MM.1S (cell line): ENCODE measurements around the gene ASH1L.
A peak's percentile ranks its signal among the peaks of the same experiment; 100 is the strongest.

ENCODE experiments used
- DNase-seq: peaks from one replicate; pipeline ENCODE4 v3.0.0-alpha.2; 2015
- H2AFZ ChIP-seq: fragments of 300-600 bp; sonication (generic); 2 replicates; pipeline ENCODE4 v1.6.0; 2016; ENCODE audit warnings: antibody characterized with exemption, low read length
- H3F3A ChIP-seq: fragments of 300-600 bp; sonication (generic); 2 replicates; pipeline ENCODE4 v1.6.1; 2016; ENCODE audit warnings: mild to moderate bottlenecking, antibody characterized with exemption, low read length, moderate library complexity, mixed read lengths; ENCODE audit not compliant: insufficient read depth
- H3K27ac ChIP-seq: fragments of 300-600 bp; sonication (generic); 2 replicates; pipeline ENCODE4 v1.5.1; 2016; ENCODE audit warnings: mild to moderate bottlenecking, low read length
- H3K27me3 ChIP-seq: fragments of 300-600 bp; sonication (generic); replicated peaks from 2 replicates; pipeline ENCODE4 v1.6.0; 2016; ENCODE audit warnings: low read length; ENCODE audit not compliant: insufficient read depth
- H3K36me3 ChIP-seq: fragments of 300-600 bp; sonication (generic); replicated peaks from 2 replicates; pipeline ENCODE4 v1.6.1; 2016; ENCODE audit warnings: mild to moderate bottlenecking, low read length, mixed read lengths; ENCODE audit not compliant: insufficient read depth
- H3K4me1 ChIP-seq: fragments of 300-600 bp; sonication (generic); 2 replicates; pipeline ENCODE4 v1.6.1; 2016; ENCODE audit warnings: low read length, mixed read lengths
- H3K4me2 ChIP-seq: fragments of 300-600 bp; sonication (generic); 2 replicates; pipeline ENCODE4 v1.6.0; 2016; ENCODE audit warnings: low read depth, low read length
- H3K4me3 ChIP-seq: fragments of 300-600 bp; sonication (generic); 2 replicates; pipeline ENCODE4 v1.5.1; 2016; ENCODE audit warnings: low read length, mixed read lengths
- H3K79me2 ChIP-seq: fragments of 300-600 bp; sonication (generic); 2 replicates; pipeline ENCODE4 v1.6.1; 2016; ENCODE audit warnings: mixed run types, low read length, mixed read lengths
- H3K9ac ChIP-seq: fragments of 300-600 bp; sonication (generic); 2 replicates; pipeline ENCODE4 v1.6.1; 2016; ENCODE audit warnings: low read length, mixed read lengths
- H3K9me2 ChIP-seq: fragments of 300-600 bp; sonication (generic); replicated peaks from 2 replicates; pipeline ENCODE4 v1.6.1; 2016; ENCODE audit warnings: mild to moderate bottlenecking, low read length, mixed read lengths; ENCODE audit not compliant: insufficient read depth
- H3K9me3 ChIP-seq: fragments of 300-600 bp; sonication (generic); replicated peaks from 2 replicates; pipeline ENCODE4 v1.6.1; 2016; ENCODE audit warnings: mild to moderate bottlenecking, low read length, mixed read lengths; ENCODE audit not compliant: insufficient read depth
- H4K20me1 ChIP-seq: fragments of 300-600 bp; sonication (generic); 2 replicates; pipeline ENCODE4 v1.6.1; 2016; ENCODE audit warnings: mild to moderate bottlenecking, low read length, moderate library complexity, mixed read lengths; ENCODE audit not compliant: insufficient read depth
- CTCF ChIP-seq: fragments of 300-600 bp; sonication (generic); IDR thresholded peaks from 2 replicates; pipeline ENCODE4 v1.5.1; 2016; ENCODE audit warnings: antibody characterized with exemption, low read length, mixed read lengths
- EZH2 ChIP-seq: fragments of 300-600 bp; sonication (generic); optimal IDR thresholded peaks from 2 replicates; pipeline ENCODE3; 2017; ENCODE audit warnings: low read depth, mild to moderate bottlenecking, antibody characterized with exemption, low read length, mixed read lengths
- EZH2phosphoT487 ChIP-seq: fragments of 300-600 bp; sonication (generic); IDR thresholded peaks from 2 replicates; pipeline ENCODE4 v1.6.1; 2018; ENCODE audit warnings: antibody characterized with exemption, low read length

ASH1L gene

GRCh38 chr1:155321639-155322503 is 240.7 kb downstream of the ASH1L start:
- Histone ChIP-seq H4K20me1 (no peaks in the 10 kb centered on the region), H3K4me3 (no peak overlapping the region), H3K79me2 (no peaks in the 10 kb centered on the region), H2AFZ (no peak overlapping the region), H3K27ac (no peak overlapping the region), H3K4me2 (peak overlapping the region; percentile 99; the same call in 1 of the 2 replicates), H3K9me2 (no peaks in the 10 kb centered on the region), H3K9me3 (no peaks in the 10 kb centered on the region), H3F3A (peaks cover 49% of the 10 kb centered on the region), H3K4me1 (0 out of 2 replicates have a peak, but pooled peaks cover 7% of the 10 kb centered on the region), H3K9ac (no peak overlapping the region), H3K36me3 (0 out of 2 replicates have a peak, but pooled peaks cover 7% of the 10 kb centered on the region), H3K27me3 (no peaks in the 10 kb centered on the region)
- TF ChIP-seq EZH2 (no peak), CTCF (no peak), EZH2phosphoT487 (no peak)
- no peak for DNase-seq

GRCh38 chr1:155320661-155321617 is 241.7 kb downstream of the ASH1L start, which contains the start of gene RUSC1:
TSS of gene RUSC1 (plus strand) at chr1:155320894. CDS start at chr1:155321774, 880 bp downstream.
- Histone ChIP-seq H4K20me1 (no peaks in the 10 kb centered on the region), H2AFZ (no peak within 1 kb of the TSS), H3K79me2 (no peaks in the 10 kb centered on the region), H3K9me3 (no peaks in the 10 kb centered on the region), H3K27ac (no peak within 1 kb of the TSS), H3K27me3 (no peaks in the 10 kb centered on the region), H3K36me3 (0 out of 2 replicates have a peak, but pooled peaks cover 7% of the 10 kb centered on the region), H3K4me1 (0 out of 2 replicates have a peak, but pooled peaks cover 7% of the 10 kb centered on the region), H3F3A (peaks cover 50% of the 10 kb centered on the region), H3K4me3 (no peak within 1 kb of the TSS), H3K9me2 (no peaks in the 10 kb centered on the region), H3K9ac (no peak within 1 kb of the TSS), H3K4me2 (no peak within 1 kb of the TSS)
- TF ChIP-seq EZH2phosphoT487, result no peak
- no peak for DNase-seq

GRCh38 chr1:155320252-155320651 is 242.4 kb downstream of the ASH1L start:
- Histone ChIP-seq H2AFZ (no peak overlapping the region), H3K36me3 (0 out of 2 replicates have a peak, but pooled peaks cover 7% of the 10 kb centered on the region), H3F3A (peaks cover 50% of the 10 kb centered on the region), H3K4me1 (0 out of 2 replicates have a peak, but pooled peaks cover 6% of the 10 kb centered on the region), H3K27ac (no peak overlapping the region), H3K9me2 (no peaks in the 10 kb centered on the region), H3K4me3 (no peak overlapping the region), H4K20me1 (no peaks in the 10 kb centered on the region), H3K9me3 (no peaks in the 10 kb centered on the region), H3K79me2 (no peaks in the 10 kb centered on the region), H3K27me3 (no peaks in the 10 kb centered on the region), H3K9ac (no peak overlapping the region), H3K4me2 (no peak overlapping the region)
- TF ChIP-seq EZH2phosphoT487 (no peak), CTCF (no peak), EZH2 (no peak)
- no peak for DNase-seq
